ENCODE data around the gene FZD7. TPM values are rescaled to one million over a fixed set of nuclear protein-coding genes. Genes with fewer than 3 reads are reported as not detected.

FZD7 gene
- total RNA-seq, 2 donors from 2014 or later = 0.66 to 2.9 TPM

DNA sequence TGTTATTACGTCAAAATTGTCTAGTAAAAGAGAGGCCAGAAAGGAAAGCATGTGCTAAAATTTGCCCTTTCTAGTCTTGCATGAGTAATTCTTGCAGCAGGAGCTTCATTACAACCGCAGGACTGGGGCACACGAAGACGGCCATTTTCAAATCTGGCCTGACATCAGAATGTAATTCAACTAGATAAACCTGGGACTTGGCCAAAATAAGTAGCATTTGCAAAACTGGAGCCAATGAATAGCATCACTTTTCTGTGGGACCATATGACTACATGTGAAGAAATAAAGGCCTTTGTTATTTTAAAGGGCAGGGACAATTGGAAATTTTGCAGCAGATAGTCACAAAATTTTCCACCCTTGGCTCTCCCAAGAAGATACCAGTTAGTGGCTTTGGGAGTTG lies 3.0 kb upstream of the FZD7 start:
- ATAC-seq = no peak
- Histone ChIP-seq H3K36me3 (replicated peaks in 1 of 2; ENCODE audit: insufficient read depth in 1 of 2, low read depth in 2 of 2) (no peaks in the 10 kb centered on the region), H3K9me3 (no peaks in the 10 kb centered on the region), H3K4me3 (no peak overlapping the region), H3K27me3 (peaks cover 0 to 9% of the 10 kb centered on the region in 2 donors), H3K27ac (no peak overlapping the region), H3K4me1 (peaks cover 22% of the 10 kb centered on the region)
- TF ChIP-seq, protein P1, sequence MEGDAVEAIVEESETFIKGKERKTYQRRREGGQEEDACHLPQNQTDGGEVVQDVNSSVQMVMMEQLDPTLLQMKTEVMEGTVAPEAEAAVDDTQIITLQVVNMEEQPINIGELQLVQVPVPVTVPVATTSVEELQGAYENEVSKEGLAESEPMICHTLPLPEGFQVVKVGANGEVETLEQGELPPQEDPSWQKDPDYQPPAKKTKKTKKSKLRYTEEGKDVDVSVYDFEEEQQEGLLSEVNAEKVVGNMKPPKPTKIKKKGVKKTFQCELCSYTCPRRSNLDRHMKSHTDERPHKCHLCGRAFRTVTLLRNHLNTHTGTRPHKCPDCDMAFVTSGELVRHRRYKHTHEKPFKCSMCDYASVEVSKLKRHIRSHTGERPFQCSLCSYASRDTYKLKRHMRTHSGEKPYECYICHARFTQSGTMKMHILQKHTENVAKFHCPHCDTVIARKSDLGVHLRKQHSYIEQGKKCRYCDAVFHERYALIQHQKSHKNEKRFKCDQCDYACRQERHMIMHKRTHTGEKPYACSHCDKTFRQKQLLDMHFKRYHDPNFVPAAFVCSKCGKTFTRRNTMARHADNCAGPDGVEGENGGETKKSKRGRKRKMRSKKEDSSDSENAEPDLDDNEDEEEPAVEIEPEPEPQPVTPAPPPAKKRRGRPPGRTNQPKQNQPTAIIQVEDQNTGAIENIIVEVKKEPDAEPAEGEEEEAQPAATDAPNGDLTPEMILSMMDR (IDR thresholded peaks at IDR 0.05) = no peak
- no peak for TF ChIP-seq POLR2A (IDR thresholded peaks at IDR 0.05)
- whole genome bisulfite sequencing, 2 donors = 84 to 89% methylated on average over 4 of the region's 4 CpGs
- no peak for DNase-seq
- intact Hi-C loops (cut with DNase I) = no loop called here

DNA sequence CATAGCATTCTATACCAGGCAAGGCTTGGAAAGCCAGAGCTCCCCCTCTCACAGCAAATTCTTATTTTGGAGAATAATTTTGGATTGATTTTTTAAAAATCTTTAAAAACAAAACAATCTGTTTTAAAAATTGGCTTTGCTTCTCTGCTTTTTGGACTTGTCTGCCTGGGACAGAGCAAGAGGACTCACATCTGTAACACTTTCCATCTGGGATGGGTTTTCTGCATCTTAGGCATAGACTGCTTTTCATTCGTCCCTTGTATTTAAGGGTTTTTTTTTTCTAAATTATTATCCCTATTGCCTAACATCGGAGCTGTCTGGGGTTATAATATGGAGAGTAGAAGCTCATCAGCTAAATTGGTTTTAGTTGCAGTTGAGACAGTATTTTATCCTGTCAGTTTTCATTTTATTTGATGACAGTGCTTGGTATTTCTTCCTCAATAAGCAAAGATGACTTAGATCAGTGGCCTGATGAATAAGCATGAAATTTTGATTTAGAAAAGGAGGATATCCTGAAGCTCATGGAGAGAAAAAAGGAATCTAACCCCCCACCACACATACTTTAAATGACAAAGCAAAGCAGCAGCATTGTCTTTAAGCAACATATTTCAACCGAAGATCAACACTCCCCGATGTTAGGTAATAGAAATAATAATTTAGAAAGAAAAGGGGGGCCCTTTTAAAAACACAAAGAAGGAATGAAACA lies 2.3 kb upstream of the FZD7 start:
- intact Hi-C loops (cut with DNase I) = no loop called here
- no peaks in the 10 kb centered on the region for H3K9me3 ChIP-seq
- H3K27ac ChIP-seq = no peak overlapping the region
- H3K4me3 ChIP-seq = no peak overlapping the region
- WGBS, 2 donors = 56 to 78% methylated on average over 4 of the region's 4 CpGs
- DNase-seq (no peak), ATAC-seq (no peak)
- TF ChIP-seq POLR2A (IDR thresholded peaks at IDR 0.05) = no peak
- no peaks in the 10 kb centered on the region for H3K36me3 ChIP-seq (replicated peaks in 1 of 2; ENCODE audit: insufficient read depth in 1 of 2, low read depth in 2 of 2)
- peaks cover 0 to 9% of the 10 kb centered on the region in 2 donors for H3K27me3 ChIP-seq
- H3K4me1 ChIP-seq = peaks cover 22% of the 10 kb centered on the region

DNA sequence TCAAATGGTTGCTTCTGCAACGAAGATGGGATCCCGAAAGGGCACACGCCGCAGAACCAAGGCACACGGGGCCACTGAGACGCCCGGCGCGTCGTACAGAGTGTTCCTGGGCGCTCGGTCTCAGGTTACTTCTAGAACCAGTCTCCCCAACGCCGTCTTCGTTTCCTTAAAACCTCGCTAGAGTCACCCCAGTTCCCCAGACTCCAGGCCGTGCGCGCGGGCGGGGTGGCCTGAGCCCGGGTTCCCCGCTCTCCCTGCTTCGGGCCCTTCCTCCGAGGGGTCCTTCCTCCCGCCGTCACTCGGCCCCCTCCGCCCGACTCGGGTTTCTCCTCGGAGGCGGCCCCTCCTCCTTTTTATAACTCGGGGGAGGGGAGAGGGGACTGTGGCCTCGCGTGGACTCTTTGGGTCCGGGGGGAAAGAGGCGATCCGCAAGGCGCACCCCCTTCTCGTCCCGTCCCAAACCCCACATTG lies 774 bp upstream of the FZD7 start:
- intact Hi-C loops (cut with DNase I) = no loop called here
- ATAC-seq (peak; percentile 12), DNase-seq (peak; percentile 42 to 50 (median 43))
- TF ChIP-seq, protein P1 (IDR thresholded peaks at IDR 0.05) = no peak
- peak in 1 of 3 donors; percentile 7 for TF ChIP-seq POLR2A (IDR thresholded peaks at IDR 0.05)
- Histone ChIP-seq H3K4me1 (peaks cover 22% of the 10 kb centered on the region), H3K9me3 (no peaks in the 10 kb centered on the region), H3K4me3 (peak overlapping the region; percentile 57 to 72), H3K36me3 (replicated peaks in 1 of 2; ENCODE audit: insufficient read depth in 1 of 2, low read depth in 2 of 2) (no peaks in the 10 kb centered on the region), H3K27me3 (peaks cover 0 to 9% of the 10 kb centered on the region in 2 donors), H3K27ac (peak overlapping the region; percentile 72 to 87 (median 80))
- WGBS, 2 donors = 0 to 1% methylated on average over 30 to 42 of the region's 42 CpGs

DNA sequence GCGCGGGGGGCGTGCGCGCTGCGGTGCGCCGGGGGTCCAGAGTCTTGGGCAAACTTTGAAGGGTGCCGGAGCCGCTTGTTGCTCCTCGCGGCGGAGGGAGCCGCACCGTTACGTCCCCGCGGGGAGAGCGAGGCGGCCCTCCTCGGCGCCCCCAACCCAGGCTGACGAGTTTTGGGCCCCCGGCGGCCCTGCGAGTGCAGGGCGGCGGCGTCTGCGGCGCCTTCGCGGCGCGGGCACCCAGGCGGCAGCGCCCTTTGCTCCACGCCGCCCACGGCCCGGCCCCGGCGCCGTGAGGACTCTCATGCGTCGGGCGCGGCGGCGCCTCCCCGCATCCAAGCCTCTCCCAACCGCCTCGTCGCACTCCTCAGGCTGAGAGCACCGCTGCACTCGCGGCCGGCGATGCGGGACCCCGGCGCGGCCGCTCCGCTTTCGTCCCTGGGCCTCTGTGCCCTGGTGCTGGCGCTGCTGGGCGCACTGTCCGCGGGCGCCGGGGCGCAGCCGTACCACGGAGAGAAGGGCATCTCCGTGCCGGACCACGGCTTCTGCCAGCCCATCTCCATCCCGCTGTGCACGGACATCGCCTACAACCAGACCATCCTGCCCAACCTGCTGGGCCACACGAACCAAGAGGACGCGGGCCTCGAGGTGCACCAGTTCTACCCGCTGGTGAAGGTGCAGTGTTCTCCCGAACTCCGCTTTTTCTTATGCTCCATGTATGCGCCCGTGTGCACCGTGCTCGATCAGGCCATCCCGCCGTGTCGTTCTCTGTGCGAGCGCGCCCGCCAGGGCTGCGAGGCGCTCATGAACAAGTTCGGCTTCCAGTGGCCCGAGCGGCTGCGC lies 814 bp downstream of the FZD7 start:
- peak in 3 of 4 donors; percentile 16 to 24 (median 22) for DNase-seq
- intact Hi-C loops (cut with DNase I) = no loop called here
- H3K27ac ChIP-seq = peak overlapping the region in 3 of 4 donors; percentile 74 to 87 (median 81)
- H3K9me3 ChIP-seq = no peaks in the 10 kb centered on the region
- 1 to 4% methylated on average over 22 to 96 of the region's 105 CpGs for WGBS, 2 donors
- H3K4me3 ChIP-seq = peak overlapping the region; percentile 7 to 63
- peaks cover 22% of the 10 kb centered on the region for H3K4me1 ChIP-seq
- ATAC-seq = peak; percentile 11
- TF ChIP-seq, protein P1 (IDR thresholded peaks at IDR 0.05) = no peak
- TF ChIP-seq POLR2A (IDR thresholded peaks at IDR 0.05) = no peak
- H3K36me3 ChIP-seq (replicated peaks in 1 of 2; ENCODE audit: insufficient read depth in 1 of 2, low read depth in 2 of 2) = no peaks in the 10 kb centered on the region
- H3K27me3 ChIP-seq = peaks cover 0 to 9% of the 10 kb centered on the region in 2 donors

All from body of pancreas (tissue), 4 donors.